GM21737 (cell line): ENCODE data around the gene SERPINA6.
"Not testable (repeated sequence)": the region's sequence is repeated elsewhere in the genome, so short reads cannot be mapped to it uniquely, and the experiment has no call there.

ENCODE experiments used
- ATAC-seq: cut with Tn5 transposase; IDR thresholded peaks from one replicate; pipeline ENCODE4 v1.9.1; 2021; ENCODE audit warnings: mild to moderate bottlenecking, moderate library complexity; ENCODE audit not compliant: unreplicated experiment

SERPINA6 gene

DNA sequence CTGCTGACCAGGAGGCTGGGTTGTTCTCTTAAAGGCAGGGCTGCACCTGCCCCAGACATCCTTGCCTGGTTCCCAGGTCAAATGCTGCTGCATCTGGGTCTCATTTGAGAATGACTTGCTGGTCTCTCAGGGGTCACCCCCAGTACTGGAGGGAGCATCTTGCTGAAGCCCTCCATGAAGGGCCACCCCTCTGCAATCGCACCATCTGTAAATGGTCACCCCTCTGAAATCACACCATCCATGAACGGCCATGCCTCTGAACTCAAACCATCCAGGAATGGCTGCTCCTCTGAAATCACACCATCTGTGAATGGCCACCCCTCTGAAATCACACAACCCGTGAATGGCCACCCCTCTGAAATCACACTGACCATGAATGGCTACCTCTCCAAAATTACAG is 7.3 kb upstream of the SERPINA6 start:
- ATAC-seq = no peak

DNA sequence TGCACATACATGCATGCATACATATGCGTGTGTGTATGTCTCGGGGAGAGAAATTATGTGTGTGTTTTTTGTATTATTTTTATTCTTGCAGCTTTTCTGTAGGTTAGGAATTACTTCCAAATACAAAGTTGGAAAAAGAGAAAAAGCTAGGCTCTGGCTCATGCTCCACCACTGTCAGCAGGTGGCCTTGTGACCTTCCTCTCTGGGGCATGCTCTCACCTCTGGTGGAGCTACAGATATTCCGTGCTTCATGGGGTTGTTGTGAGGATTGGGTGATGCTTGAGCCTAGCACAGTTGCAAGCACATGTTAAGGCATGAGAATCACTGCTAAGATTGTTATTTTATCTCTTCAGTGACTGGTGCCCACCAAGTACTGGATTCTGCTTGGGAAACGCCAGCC is 6.7 kb upstream of the SERPINA6 start:
- ATAC-seq = no peak

GRCh38 chr14:94328196-94328595 is 5.1 kb upstream of the SERPINA6 start:
- no peak for ATAC-seq

DNA sequence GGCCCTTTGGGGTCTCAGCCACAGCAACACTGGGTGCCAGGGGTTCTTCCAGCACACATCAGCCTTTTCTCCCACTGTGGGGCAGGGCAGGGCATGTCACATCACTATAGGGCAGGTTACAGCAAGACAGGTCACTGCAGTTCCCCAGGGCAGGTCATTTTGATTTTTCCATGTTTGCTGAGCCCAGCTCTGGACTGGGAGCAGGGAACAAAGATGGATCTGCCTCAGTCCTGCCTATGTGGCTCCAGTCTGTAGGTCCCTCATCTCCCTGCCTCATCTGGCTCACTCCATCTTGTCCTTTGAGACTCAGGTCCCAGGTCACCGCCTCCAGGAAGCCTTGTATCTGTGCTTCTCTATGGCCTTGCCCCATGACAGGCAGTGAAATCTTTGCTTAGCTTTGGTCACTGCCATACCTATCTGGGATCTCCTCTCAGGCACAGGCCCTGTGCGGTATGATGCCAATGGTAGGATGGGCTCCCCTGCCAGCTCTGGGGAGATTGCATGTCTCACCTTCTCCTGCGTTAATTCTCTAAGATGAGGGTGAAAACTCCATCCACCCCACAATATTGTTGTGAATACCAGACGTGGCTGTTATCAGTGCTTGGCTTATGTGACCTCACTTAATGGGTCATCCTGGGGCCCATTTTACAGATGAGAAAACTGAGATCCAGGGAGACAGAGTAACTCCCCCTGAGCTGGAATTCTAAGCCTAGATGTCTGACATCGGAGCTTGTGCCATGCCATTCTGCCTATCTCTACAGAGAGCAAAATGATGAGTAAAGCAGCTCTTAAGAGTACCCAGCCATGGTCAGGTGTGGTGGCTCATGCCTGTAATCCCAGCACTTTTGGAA is 1.5 kb downstream of the SERPINA6 start:
- ATAC-seq = no peak

GRCh38 chr14:94320243-94320642 is 2.9 kb downstream of the SERPINA6 start:
- no peak for ATAC-seq

DNA sequence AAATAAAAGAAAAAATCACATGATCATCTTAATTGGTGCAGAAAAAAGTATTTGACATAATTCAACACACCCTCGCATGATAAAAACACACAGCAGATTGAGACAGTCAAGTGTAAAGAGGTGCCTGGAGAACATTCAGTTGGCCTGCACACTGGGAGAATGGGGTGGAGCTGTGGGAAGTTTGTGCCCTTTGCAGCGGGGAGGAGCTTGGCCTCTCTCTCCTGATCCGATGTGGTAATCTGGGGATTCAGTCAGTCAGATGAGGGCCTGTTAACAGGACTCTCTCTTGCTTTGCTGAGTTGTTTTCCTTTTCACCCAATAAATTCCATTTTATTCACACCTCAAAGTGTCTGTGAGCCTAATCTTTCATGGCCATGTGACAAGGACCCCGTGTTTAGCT is 5.9 kb downstream of the SERPINA6 start:
- ATAC-seq = no peak

- no peak for ATAC-seq
These were observed 6.4 kb downstream of the SERPINA6 start for GRCh38 chr14:94316692-94317091.

- ATAC-seq = no peak
These were observed 8.2 kb downstream of the SERPINA6 start for GRCh38 chr14:94314890-94315289.

DNA sequence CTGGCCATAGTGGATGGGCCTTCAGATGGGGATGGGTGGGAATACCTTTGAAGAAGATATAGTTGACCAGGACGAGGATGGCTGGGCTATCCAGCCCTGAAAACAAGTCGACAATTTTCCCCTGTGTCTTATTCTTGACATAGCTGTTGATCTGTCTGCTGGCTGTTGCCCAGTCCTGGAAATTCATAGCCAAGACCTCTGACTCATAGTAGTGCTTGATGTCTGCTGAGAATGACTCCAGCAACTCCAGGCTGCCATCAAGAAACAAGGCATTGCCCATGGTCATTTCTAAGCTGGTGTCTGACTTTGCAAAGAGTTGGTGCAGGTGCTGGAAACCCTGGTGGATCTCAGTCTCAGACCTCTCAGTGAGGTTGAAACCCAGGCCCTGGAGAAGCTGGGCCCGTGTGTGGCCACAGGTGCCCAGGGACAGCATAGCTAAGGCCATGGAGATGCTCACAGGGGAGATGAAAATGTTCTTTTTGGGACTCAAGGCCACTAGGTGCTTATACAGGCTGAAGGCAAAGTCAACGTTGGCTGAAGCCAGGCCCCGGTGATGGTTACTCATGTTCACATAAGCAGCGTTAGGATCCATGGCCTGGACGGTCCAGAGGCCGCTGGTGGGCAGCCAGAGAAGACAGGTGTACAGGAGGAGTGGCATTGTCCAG is 9.0 kb downstream of the SERPINA6 start:
- no peak for ATAC-seq

DNA sequence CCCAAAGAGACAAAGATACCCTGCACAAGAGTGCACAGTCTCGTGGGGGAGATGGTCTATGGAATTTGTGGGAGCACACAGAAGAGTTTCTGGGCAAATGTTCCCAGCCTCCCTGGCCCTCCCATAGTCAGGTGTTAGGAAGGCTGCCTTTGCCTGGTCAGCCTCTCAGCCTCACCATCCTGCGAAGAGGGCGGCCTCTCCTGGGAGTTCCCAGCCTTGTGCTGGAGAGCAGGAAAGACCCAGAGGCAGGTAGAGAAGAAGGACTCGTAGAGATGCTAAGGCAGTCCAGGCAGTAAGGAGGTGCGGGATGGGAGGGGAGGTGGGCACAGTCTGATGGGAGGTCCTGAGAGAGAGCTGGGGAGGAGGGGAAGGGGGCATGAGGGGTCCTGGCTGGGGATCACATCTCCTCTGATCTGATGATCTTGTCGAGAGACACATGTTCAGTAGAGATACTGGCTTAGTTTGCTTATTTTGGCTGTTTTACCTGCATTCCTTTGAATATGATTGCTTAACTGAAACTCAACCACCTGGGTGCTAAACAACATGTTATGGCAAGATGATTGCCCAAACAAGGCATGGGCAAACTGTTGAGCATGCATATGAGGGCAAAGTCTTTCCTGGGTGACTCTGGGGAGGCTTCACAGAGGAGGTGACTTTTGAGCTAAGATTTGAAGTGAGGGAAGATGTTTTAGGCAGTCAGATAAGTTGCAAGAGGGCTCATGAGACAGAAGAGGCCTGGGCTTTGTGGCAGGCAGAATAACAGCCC is 10.5 kb downstream of the SERPINA6 start:
- no peak for ATAC-seq

DNA sequence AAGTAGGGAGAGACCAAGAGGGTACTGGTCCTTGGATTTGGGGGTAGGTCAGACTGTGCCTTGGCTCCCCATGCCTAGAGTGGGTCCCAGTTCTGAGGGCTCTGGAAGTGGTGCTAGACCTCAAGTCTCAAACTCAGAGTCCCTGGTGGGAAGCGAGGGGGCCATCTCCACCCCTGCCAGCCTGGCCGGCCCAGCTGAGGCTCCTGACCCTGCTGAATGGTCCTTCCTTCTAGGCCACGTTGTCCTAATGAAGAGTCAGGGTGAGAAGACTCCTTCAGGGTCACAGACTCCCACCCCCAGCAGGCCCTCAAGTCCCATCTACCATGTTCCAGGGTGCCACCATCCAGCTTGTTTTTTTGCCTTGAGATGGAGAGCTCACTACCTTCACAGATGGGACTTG is 12.9 kb downstream of the SERPINA6 start:
- no peak for ATAC-seq

- ATAC-seq = no peak
These were observed 13.4 kb downstream of the SERPINA6 start for GRCh38 chr14:94309721-94310120.

DNA sequence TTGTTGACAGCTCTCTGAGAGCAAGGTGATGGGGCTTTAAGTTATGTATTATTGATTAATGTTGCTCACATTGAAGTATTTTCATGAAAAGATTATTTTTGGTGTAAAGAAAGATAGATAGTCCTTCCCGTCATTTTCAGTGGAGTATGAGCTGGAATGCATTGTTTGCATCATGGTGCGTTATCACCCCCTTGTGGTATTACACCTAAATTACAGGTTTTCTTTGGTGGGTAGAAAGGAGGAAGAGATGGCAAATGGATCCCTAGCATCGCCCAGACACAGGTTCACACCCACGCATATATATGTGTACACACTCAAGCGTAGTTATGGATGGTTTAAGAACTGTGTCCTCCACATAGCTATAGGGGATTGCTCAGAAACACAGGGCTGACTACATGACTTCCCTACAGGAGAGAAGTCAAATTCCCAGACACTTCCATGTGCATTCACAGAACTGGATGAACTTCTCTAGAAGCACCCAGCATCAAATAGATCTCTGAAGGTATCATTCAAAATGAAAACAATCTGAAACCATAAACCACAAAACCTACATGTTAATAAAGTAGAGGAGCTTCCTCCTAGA is 15.6 kb downstream of the SERPINA6 start:
- no peak for ATAC-seq

DNA sequence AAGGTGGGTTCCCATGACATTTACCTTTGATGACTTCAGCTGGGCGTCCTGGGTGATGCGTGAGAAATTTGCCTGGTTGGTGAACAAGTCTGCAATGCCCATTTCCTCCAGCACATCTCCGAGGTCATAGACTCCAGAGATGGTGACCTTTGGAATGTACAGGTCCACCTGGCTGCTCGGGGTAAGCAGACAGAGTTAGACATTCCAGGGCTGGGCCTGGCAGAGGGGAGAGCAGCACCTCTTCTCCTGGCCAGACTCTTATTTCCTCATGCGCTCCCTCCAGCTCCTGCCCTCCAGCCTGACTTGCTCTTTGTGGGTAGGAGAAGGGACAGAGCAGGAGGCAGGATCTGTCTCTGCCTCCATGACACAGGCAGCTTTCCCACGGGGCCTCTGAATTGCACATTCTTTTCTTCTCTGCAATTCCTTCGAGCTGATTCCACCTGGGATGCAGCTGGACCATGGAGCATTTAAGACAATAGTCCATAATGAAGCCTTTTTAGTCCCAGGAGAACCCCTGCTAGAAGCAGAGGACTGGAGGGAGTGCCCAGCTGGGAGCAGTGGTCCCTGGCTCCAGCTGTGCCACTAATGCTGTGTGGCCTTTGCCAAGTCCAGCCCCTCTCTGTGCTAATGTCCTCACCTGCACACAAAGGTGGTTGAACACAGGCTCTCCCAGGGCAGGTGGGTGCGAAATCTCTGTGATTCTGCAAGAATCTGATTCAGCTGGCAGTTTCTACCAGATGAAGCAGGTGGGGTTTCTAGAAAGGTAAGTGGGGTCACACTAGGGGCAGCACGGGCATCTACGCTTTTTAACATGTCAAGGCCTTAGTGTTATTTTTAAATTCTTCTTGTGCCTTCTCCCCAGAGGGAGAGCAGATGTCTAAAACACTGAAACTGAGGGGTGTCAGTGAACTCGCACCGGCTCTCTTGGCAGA is 16.8 kb downstream of the SERPINA6 start:
- ATAC-seq = no peak

DNA sequence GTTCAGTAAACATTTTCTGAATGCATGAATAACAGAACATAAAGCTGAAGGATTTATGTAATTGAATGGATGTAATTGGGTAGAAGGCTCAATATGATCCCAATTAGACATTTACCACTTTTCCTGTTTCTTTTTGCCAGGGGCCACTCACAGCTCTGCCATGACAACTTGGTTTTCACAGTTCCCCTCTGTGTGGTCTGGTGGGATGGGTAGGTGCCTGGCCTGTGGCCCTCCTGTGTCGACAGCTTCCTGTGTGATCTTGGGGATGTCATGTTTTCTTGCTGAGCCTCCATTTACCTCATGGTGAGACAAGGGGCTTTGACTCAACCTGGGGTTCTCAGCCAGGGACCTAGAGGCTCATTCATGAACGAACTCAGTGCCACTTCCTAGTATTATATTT is 17.5 kb downstream of the SERPINA6 start:
- no peak for ATAC-seq

- ATAC-seq = no peak
These were observed 18.9 kb downstream of the SERPINA6 start for GRCh38 chr14:94304243-94304642.

GRCh38 chr14:94303111-94303510 is 20.0 kb downstream of the SERPINA6 start:
- no peak for ATAC-seq

DNA sequence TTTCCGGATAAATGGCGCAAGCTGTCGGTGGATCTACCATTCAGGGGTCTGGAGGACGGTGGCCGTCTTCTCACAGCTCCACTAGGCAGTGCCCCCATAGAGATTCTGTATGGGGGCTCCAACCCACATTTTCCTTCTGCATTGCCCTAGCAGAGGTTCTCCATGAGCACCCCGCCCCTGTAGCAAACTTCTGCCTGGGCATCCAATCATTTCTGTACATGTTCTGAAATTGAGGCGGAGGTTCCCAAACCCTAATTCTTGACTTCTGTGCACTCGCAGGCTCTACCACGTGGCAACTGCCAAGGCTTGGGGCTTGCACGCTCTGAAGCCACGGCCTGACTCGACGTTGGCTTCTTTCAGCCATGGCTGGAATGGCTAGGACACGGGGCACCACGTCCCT is 25.0 kb downstream of the SERPINA6 start:
- ATAC-seq = no peak

DNA sequence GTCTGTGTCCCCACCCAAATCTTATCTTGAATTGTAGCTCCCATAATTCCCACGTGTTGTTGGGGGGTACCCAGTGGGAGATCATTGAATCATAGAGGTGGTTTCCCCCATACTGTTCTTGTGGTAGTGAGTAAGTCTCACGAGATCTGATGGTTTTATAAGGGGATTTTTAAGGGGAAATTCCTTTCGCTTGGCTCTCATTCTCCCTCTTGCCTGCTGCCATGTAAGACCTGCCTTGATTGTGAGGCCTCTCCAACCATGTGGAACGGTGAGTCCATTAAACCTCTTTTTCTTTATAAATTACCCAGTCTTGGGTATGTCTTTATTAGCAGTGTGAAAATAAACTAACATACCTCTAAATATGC is 27.0 kb downstream of the SERPINA6 start:
- not testable (repeated sequence) for ATAC-seq
